GM12874 (cell line): ENCODE data around the gene SLC38A4.

Source experiments
- CTCF ChIP-seq: IDR thresholded peaks from 2 replicates; pipeline ENCODE4 v1.5.1; 2011; ENCODE audit warnings: low read depth, mild to moderate bottlenecking, control low read depth, low read length, moderate library complexity; ENCODE audit not compliant: insufficient read depth

The SLC38A4 gene

GRCh38 chr12:46798056-46798455, 27.7 kb downstream of the SLC38A4 start:
- no peak for TF ChIP-seq CTCF

- no peak for TF ChIP-seq CTCF
Measured at GRCh38 chr12:46795988-46796387, 29.8 kb downstream of the SLC38A4 start.

GRCh38 chr12:46794593-46795190, 31.1 kb downstream of the SLC38A4 start:
- no peak for TF ChIP-seq CTCF

GRCh38 chr12:46792925-46793324, 32.9 kb downstream of the SLC38A4 start:
- no peak for TF ChIP-seq CTCF

GRCh38 chr12:46790066-46790465, 35.7 kb downstream of the SLC38A4 start:
- no peak for TF ChIP-seq CTCF

- TF ChIP-seq CTCF: no peak
Measured at GRCh38 chr12:46788072-46788887, 37.5 kb downstream of the SLC38A4 start.

GRCh38 chr12:46787496-46788055, 38.2 kb downstream of the SLC38A4 start:
- TF ChIP-seq CTCF: no peak
